Measurements from ENCODE around the gene STK17A.

The STK17A gene

DNA sequence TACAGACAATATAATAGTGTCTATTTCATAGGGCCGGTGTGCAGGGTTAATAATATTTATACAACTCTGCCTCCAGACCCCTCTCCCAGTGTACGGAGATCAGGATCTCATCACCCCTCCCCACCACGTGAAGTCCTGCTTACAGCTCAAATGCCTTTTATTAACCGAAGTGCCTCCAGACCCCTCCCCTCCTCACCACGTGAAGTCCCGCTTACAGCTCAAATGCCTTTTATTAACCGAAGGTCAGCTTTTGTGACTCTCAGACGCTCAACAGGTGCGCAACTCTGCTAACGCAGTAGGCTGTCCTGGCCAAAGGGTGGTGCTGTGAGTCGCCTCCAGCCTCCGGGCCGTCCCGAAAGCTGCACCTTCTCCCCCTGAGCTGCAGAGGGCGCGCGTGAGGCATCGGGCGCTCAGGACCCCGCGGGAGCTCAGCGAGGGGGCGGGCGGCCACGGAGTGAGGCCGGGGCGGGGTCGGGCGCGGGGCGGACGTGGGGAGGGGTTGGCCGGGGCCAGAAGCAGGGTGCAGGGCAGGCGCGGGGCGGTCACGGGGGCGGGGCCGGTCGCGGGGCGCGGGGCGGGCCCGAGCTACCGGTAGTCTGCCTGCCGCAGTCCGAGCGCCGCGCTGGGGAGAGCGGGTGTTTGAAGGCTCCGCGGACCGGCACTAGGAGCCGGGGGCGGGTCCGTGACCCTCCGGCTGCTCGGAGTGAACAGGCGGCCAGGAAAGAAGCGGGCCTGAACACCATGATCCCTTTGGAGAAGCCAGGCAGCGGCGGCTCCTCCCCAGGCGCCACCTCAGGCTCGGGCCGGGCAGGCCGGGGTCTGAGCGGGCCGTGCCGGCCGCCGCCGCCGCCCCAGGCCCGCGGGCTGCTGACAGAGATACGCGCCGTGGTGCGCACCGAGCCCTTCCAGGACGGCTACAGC is at the start of gene STK17A:
TSS of gene STK17A (plus strand) at position 606 of the 921 bp plus-strand sequence. CDS start at position 742, 136 bp downstream.
- TF ChIP-seq, protein P1, sequence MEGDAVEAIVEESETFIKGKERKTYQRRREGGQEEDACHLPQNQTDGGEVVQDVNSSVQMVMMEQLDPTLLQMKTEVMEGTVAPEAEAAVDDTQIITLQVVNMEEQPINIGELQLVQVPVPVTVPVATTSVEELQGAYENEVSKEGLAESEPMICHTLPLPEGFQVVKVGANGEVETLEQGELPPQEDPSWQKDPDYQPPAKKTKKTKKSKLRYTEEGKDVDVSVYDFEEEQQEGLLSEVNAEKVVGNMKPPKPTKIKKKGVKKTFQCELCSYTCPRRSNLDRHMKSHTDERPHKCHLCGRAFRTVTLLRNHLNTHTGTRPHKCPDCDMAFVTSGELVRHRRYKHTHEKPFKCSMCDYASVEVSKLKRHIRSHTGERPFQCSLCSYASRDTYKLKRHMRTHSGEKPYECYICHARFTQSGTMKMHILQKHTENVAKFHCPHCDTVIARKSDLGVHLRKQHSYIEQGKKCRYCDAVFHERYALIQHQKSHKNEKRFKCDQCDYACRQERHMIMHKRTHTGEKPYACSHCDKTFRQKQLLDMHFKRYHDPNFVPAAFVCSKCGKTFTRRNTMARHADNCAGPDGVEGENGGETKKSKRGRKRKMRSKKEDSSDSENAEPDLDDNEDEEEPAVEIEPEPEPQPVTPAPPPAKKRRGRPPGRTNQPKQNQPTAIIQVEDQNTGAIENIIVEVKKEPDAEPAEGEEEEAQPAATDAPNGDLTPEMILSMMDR (conservative IDR thresholded peaks at IDR 0.05) = peak; percentile 100
- H3K27ac ChIP-seq = peak within 1 kb of the TSS; percentile 79

DNA sequence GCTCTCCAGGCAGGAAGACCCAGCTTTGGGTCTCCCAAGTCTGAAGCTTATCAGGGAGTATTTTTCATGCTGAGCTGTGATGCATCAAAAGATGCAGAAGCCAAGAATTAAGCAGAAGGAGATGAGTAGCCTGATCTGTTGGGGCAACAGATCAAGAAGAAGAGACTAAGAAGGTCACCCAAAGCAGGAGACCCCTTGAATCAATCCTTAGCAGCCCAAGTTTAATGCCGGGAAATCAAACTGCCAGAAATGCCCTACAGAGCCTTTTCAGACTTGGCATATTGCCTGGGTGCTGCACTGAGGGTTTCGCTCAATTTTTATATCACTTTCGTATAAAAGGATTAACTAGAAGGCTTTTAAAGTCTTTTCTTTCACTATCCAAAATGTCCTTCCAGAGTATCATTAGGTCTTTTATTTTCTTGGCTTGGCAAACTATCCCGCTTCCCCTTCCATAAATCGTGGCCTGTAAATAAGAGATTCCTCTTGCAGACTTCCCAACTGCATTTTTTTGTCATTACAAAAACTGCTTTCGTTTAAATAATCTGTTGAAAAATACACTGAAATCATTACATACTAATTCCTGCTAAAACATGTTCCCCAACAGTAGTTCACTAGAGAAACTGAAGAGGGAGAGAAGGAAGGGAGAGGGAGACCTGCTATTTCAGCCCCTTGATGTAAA is 49.0 kb upstream of the STK17A start:
- TF ChIP-seq, protein P1 (conservative IDR thresholded peaks at IDR 0.05) = no peak

DNA sequence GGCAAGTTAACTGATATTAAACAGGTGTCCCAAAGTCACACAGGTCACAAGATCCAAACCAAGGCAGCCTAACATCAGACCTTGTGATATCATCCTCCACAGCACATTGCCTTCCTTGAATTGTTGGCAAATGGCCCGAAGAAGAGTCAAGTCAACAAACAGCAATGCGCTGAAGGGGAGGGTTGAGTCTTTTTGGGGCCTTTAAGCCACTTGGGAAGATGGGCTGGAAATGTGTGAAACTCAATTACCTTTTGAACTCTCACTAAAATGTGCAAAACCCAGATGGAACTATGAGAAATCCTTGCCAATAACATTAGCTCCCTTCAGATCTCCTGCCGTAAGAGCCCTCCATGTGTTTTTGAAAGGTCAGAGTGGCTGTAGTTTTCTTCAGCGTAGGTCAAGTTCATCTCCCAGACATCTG is 47.9 kb upstream of the STK17A start:
- no peak overlapping the region for H3K27ac ChIP-seq
- TF ChIP-seq, protein P1 (conservative IDR thresholded peaks at IDR 0.05) = no peak

More for the DNA sequence above, 49.0 kb upstream of the STK17A start:
- H3K27ac ChIP-seq = peak overlapping the region; percentile 67; the same call in 1 of the 2 replicates

DNA sequence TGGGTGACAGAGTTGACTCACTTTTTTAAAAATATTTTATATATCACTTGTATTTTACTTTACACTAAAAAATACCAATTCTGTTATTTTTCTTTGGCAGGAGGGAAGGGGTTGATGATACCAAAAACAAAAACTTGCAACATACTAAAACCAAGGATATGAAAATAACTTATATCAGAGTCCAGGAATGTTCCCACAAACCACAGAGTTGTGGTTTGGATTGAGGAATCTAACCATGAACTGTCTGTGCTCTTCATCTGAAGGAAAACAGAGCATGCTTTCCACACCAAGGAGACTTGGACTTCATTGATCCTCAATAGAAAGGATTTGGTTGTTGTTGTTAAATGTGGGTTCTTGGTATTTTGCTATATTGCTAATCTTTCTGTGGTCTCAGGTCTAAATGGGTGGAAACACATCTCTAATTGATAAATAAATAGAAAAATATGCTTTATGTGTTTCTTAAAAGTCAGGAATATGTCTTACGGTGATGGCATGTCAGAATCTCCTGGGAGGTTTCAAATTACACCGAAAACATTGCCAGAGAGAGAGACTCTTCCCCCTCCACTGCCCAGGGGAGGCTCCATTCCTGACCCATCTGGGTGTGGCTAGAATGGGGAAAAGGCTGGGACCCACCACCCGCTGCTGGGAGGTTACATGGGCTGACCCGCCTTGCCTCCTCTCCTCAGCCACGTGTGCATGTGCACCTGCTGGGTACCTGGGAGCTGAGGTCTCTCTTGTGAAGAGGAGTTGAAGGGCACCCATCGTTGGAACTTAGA is 46.9 kb upstream of the STK17A start:
- TF ChIP-seq, protein P1 (conservative IDR thresholded peaks at IDR 0.05) = no peak
- no peak overlapping the region for H3K27ac ChIP-seq

DNA sequence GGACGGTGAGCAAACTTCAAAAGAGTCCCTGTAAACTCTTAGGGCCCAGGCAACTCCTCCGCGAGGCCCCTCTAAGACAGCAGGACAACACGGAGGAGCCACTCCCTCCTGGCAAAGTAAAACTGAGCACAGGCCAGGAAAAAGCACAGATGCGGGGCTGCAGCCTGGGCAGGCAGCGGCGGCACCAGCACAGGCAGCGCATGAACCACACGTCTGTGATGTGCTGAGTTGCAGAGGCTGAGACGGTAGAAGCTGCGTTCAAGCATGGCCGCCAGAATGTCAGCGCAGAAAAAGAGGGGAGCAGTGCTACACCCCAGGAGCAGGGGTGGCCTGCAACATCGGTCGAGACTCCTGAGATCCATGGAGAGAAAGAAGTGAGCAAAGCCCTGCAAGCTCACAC is 46.1 kb upstream of the STK17A start:
- TF ChIP-seq, protein P1 (conservative IDR thresholded peaks at IDR 0.05) = no peak
- peak overlapping the region; percentile 11; the same call in 1 of the 2 replicates for H3K27ac ChIP-seq

DNA sequence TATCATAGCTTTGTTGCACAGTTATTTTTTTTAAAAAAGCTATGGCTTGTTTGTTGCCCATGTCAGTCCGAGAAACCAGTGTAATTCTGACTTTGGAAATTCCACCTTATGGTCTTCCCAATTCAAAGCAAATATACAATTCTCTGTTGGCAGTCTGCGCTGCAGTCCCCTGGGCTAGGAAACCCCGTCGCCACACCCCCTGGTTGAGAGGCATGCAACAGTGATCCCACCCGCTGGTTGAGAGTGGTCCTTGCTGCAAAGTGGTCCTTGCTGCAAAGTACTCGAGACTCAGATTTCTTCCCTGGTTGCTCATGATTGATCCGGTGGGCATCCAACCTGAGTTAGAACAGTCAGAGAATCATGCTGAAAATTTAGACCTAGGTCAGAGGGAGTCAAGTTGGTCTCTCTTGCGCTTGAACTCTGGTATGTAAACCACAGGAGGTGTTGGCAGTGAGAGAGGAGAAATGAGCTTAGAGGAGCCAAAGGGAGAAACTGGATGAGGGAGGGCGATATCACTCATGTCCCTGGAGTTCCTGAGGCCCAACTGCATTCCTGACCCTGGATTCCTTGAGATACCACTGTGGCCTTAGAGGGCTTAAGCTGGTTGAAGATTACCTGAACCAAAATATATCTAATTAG is 45.0 kb upstream of the STK17A start:
- TF ChIP-seq, protein P1 (conservative IDR thresholded peaks at IDR 0.05) = no peak
- H3K27ac ChIP-seq = peak overlapping the region; percentile 11; the same call in 1 of the 2 replicates

Measured in VCaP (cell line).